PC-9 (cell line): ENCODE data around the gene SPARCL1. TPM values are rescaled to one million over a fixed set of nuclear protein-coding genes. Genes with fewer than 3 reads are reported as not detected.

Experiments
- total RNA-seq: library from RNA; stranded (reverse); gene quantifications from 2 replicates; pipeline ENCODE4 v1.2.3, GENCODE V29; 2021

SPARCL1 gene
- total RNA-seq, 1 experiment from 2014 or later: not detected

Other genes starting within 250 kb of the SPARCL1 start
- not detected in 2 replicates for gene HSD17B13, start 206.5 kb downstream of the SPARCL1 start, total RNA-seq
- gene HSD17B11, start 138.2 kb downstream of the SPARCL1 start, total RNA-seq: 26.9 and 30.5 TPM in 2 replicates
- 14.7 and 15.3 TPM in 2 replicates for gene NUDT9, start 106.8 kb downstream of the SPARCL1 start, total RNA-seq
- gene DSPP, start 79.2 kb upstream of the SPARCL1 start, total RNA-seq: not detected in 2 replicates
- gene DMP1, start 120.9 kb upstream of the SPARCL1 start, total RNA-seq: not detected in 2 replicates